GM12864 (cell line): ENCODE data around the gene SRR.

Experiments
- DNase-seq: peaks from one replicate; pipeline ENCODE4 v3.0.0-alpha.2; 2011; ENCODE audit warnings: low read depth
- H3K4me3 ChIP-seq: 2 replicates; pipeline ENCODE4 v1.5.1; 2011; ENCODE audit warnings: mild to moderate bottlenecking, low read depth, low read length, control low read depth
- CTCF ChIP-seq: IDR thresholded peaks from 2 replicates; pipeline ENCODE4 v1.5.1; 2011; ENCODE audit warnings: low read depth, mild to moderate bottlenecking, moderate library complexity, low read length, control low read depth, inconsistent platforms; ENCODE audit errors: missing control alignments

Gene SRR

GRCh38 chr17:2366747-2367494 lies 63.2 kb downstream of the SRR start:
- DNase-seq, result no peak
- no peak for TF ChIP-seq CTCF
- no peak overlapping the region for H3K4me3 ChIP-seq

- H3K4me3 ChIP-seq, result no peak overlapping the region
- DNase-seq, result no peak
- no peak for TF ChIP-seq CTCF
Measured at GRCh38 chr17:2368359-2368758, 64.6 kb downstream of the SRR start.

GRCh38 chr17:2369039-2369438 lies 65.3 kb downstream of the SRR start:
- TF ChIP-seq CTCF, result no peak
- no peak for DNase-seq
- H3K4me3 ChIP-seq, result no peak overlapping the region

- TF ChIP-seq CTCF, result no peak
- H3K4me3 ChIP-seq, result no peak overlapping the region
- no peak for DNase-seq
Measured at GRCh38 chr17:2369551-2370210, 65.9 kb downstream of the SRR start.

- no peak for TF ChIP-seq CTCF
- H3K4me3 ChIP-seq, result no peak overlapping the region
- no peak for DNase-seq
Measured at GRCh38 chr17:2370211-2370589, 66.5 kb downstream of the SRR start.

GRCh38 chr17:2371183-2372130 lies 67.7 kb downstream of the SRR start:
- no peak overlapping the region for H3K4me3 ChIP-seq
- no peak for TF ChIP-seq CTCF
- DNase-seq, result no peak
